GM23248 (cell line): ENCODE results near the gene NTF3.

Experiments
- EZH2 ChIP-seq: fragments of 200-600 bp; sonication (generic); IDR thresholded peaks from 2 replicates; pipeline ENCODE4 v1.6.1; 2018; ENCODE audit warnings: antibody characterized with exemption, mild to moderate bottlenecking; ENCODE audit not compliant: insufficient read depth, poor library complexity, severe bottlenecking
- EZH2phosphoT487 ChIP-seq: fragments of 200-600 bp; sonication (generic); IDR thresholded peaks from 2 replicates; pipeline ENCODE4 v1.6.1; 2018; ENCODE audit warnings: antibody characterized with exemption, moderate library complexity, mild to moderate bottlenecking, low read depth; ENCODE audit not compliant: insufficient read depth

DNA sequence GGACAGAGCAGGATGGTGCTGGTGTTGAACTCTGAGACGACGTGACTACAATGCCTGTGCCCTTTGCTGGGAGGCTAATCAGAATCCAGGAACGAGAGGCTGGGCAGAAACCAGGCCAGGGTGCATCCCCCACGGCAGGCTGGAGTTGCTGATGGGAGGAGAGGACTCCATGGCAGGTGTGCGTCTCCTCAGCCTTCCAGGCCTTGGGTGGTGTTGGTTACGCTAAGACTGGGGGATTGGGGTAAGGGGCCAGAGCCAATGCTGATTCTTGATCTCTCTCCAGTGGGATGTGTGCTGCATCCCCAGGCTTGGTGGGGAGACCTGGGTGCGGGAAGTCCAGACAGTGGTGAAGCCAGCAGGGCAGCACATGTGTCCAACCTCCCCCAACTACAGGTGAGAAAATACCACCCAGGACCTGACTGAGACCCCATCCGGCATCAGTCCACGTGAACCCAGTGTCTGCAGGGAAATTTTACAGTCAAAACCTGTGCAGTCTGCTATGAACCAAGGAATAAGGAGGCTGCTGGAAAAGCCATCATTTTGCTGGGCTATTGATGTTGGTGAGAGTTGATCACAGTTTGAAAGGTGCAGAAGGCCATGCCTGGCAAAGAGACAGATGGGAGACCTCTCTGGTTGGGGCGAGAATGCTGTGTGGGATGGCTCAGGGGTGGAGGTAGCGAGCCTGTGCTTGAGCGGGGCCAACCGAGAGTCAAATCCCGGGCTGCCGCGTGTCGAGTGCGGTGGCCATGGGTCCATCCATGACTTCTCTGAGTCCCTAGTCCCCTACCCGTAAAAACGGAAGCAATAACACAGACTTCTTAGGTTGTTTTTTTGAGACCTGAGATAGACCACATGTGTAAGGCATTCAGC, 89.8 kb downstream of the NTF3 start:
- TF ChIP-seq EZH2 = no peak
- no peak for TF ChIP-seq EZH2phosphoT487
